ENCODE data around the gene PDE8B. TPM values are rescaled to one million over a fixed set of nuclear protein-coding genes. Genes with fewer than 3 reads are reported as not detected.

PDE8B gene
- total and polyA plus RNA-seq, 4 donors: 0.19 to 0.82 (median 0.49) TPM

- Histone ChIP-seq H3K9ac (ENCODE audit: low read depth in 1 of 2, low read length in 2 of 2) (no peak overlapping the region), H3K27ac (ENCODE audit: low read depth in 1 of 2, low read length in 2 of 2) (no peak overlapping the region)
These were observed 144.0 kb downstream of the PDE8B start for GRCh38 chr5:77354454-77354853.

DNA sequence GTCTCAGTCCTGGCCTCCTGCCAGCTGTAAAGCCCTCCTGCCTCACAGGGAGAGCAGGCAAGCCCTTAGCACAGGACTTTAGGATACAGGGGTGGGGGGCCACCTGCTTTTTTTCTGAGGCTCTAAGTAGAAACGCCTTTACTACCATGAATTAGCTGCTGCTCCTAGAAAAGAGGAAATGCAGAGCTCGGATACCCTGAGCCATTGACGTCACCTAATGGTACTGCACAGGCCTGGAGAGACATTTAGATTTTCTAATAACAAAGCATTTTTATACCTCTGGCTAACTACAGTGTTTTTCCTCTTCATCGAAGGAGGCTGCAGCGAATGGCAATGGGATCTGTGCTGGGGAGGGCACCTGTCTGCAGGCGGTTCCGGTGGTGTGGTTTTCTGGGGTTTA is 144.6 kb downstream of the PDE8B start:
- TF ChIP-seq FOXA2 (IDR thresholded peaks at IDR 0.05): no peak
- no peak for TF ChIP-seq SP1 (IDR thresholded peaks at IDR 0.05)
- TF ChIP-seq YY1 (IDR thresholded peaks at IDR 0.05): no peak
- no peak for TF ChIP-seq FOXA1 (IDR thresholded peaks at IDR 0.05)
- TF ChIP-seq, protein P1, sequence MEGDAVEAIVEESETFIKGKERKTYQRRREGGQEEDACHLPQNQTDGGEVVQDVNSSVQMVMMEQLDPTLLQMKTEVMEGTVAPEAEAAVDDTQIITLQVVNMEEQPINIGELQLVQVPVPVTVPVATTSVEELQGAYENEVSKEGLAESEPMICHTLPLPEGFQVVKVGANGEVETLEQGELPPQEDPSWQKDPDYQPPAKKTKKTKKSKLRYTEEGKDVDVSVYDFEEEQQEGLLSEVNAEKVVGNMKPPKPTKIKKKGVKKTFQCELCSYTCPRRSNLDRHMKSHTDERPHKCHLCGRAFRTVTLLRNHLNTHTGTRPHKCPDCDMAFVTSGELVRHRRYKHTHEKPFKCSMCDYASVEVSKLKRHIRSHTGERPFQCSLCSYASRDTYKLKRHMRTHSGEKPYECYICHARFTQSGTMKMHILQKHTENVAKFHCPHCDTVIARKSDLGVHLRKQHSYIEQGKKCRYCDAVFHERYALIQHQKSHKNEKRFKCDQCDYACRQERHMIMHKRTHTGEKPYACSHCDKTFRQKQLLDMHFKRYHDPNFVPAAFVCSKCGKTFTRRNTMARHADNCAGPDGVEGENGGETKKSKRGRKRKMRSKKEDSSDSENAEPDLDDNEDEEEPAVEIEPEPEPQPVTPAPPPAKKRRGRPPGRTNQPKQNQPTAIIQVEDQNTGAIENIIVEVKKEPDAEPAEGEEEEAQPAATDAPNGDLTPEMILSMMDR (IDR thresholded peaks at IDR 0.05; ENCODE audit: low read depth, low read length, missing input control): no peak
- no peak for TF ChIP-seq JUND (IDR thresholded peaks at IDR 0.05)
- TF ChIP-seq, protein P2, sequence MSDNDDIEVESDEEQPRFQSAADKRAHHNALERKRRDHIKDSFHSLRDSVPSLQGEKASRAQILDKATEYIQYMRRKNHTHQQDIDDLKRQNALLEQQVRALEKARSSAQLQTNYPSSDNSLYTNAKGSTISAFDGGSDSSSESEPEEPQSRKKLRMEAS (IDR thresholded peaks at IDR 0.05): no peak
- no peak for TF ChIP-seq TAF1 (conservative IDR thresholded peaks at IDR 0.05)
- TF ChIP-seq EGR1 (IDR thresholded peaks at IDR 0.05; ENCODE audit: low read depth in 2 of 2): no peak
- no peak for TF ChIP-seq NR2F2 (IDR thresholded peaks at IDR 0.05)
- TF ChIP-seq GABPA (IDR thresholded peaks at IDR 0.05 in 1 of 2, conservative IDR thresholded peaks at IDR 0.05 in 1 of 2): no peak
- TF ChIP-seq, protein P3, sequence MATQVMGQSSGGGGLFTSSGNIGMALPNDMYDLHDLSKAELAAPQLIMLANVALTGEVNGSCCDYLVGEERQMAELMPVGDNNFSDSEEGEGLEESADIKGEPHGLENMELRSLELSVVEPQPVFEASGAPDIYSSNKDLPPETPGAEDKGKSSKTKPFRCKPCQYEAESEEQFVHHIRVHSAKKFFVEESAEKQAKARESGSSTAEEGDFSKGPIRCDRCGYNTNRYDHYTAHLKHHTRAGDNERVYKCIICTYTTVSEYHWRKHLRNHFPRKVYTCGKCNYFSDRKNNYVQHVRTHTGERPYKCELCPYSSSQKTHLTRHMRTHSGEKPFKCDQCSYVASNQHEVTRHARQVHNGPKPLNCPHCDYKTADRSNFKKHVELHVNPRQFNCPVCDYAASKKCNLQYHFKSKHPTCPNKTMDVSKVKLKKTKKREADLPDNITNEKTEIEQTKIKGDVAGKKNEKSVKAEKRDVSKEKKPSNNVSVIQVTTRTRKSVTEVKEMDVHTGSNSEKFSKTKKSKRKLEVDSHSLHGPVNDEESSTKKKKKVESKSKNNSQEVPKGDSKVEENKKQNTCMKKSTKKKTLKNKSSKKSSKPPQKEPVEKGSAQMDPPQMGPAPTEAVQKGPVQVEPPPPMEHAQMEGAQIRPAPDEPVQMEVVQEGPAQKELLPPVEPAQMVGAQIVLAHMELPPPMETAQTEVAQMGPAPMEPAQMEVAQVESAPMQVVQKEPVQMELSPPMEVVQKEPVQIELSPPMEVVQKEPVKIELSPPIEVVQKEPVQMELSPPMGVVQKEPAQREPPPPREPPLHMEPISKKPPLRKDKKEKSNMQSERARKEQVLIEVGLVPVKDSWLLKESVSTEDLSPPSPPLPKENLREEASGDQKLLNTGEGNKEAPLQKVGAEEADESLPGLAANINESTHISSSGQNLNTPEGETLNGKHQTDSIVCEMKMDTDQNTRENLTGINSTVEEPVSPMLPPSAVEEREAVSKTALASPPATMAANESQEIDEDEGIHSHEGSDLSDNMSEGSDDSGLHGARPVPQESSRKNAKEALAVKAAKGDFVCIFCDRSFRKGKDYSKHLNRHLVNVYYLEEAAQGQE (IDR thresholded peaks at IDR 0.05): no peak
- TF ChIP-seq HNF4A (conservative IDR thresholded peaks at IDR 0.05): no peak
- no peak overlapping the region for H3K27ac ChIP-seq (ENCODE audit: low read depth in 1 of 2, low read length in 2 of 2)
- no peak overlapping the region for H3K4me3 ChIP-seq (ENCODE audit: low read depth in 1 of 3, low read length in 3 of 3)
- no peaks in the 10 kb centered on the region for H3K27me3 ChIP-seq (ENCODE audit: control insufficient read depth in 4 of 4, insufficient read depth in 4 of 4, low read length in 3 of 4)
- H3K9ac ChIP-seq (ENCODE audit: low read depth in 1 of 2, low read length in 2 of 2): no peak overlapping the region
- H3K36me3 ChIP-seq (ENCODE audit: control insufficient read depth in 4 of 4, insufficient read depth in 3 of 4, low read depth in 1 of 4, low read length in 3 of 4): no peaks in the 10 kb centered on the region
- H3K9me3 ChIP-seq (ENCODE audit: control insufficient read depth in 4 of 4, low read length in 3 of 4): no peaks in the 10 kb centered on the region
- WGBS: 91% methylated on average over 7 of the region's 7 CpGs
- DNase-seq (ENCODE audit: low spot score): no peak
- peaks cover 4 to 28% (median 17%) of the 10 kb centered on the region in 4 donors for H3K4me1 ChIP-seq (ENCODE audit: control insufficient read depth in 4 of 4, insufficient read depth in 4 of 4, low read length in 3 of 4)

More at GRCh38 chr5:77354454-77354853, 144.0 kb downstream of the PDE8B start:
- TF ChIP-seq HNF4A (conservative IDR thresholded peaks at IDR 0.05): peak; percentile 29 to 61
- no peak for TF ChIP-seq JUND (IDR thresholded peaks at IDR 0.05)
- peak; percentile 18 to 57 for TF ChIP-seq RXRA (IDR thresholded peaks at IDR 0.05)
- no peak for TF ChIP-seq EGR1 (IDR thresholded peaks at IDR 0.05; ENCODE audit: low read depth in 2 of 2)
- 44% methylated on average over 2 of the region's 2 CpGs for WGBS
- no peak for DNase-seq (ENCODE audit: low spot score)
- Histone ChIP-seq H3K36me3 (ENCODE audit: control insufficient read depth in 4 of 4, insufficient read depth in 3 of 4, low read depth in 1 of 4, low read length in 3 of 4) (no peaks in the 10 kb centered on the region), H3K9me3 (ENCODE audit: control insufficient read depth in 4 of 4, low read length in 3 of 4) (no peaks in the 10 kb centered on the region), H3K4me1 (ENCODE audit: control insufficient read depth in 4 of 4, insufficient read depth in 4 of 4, low read length in 3 of 4) (peaks cover 4 to 28% (median 17%) of the 10 kb centered on the region in 4 donors), H3K4me3 (ENCODE audit: low read depth in 1 of 3, low read length in 3 of 3) (no peak overlapping the region), H3K27me3 (ENCODE audit: control insufficient read depth in 4 of 4, insufficient read depth in 4 of 4, low read length in 3 of 4) (no peaks in the 10 kb centered on the region)
